ENCODE data around the gene ANKRD44.

- TF ChIP-seq CTCF (IDR thresholded peaks at IDR 0.05; ENCODE audit: low read depth, low read length, poor library complexity, severe bottlenecking) (no peak), EZH2phosphoT487 (IDR thresholded peaks at IDR 0.05; ENCODE audit: borderline replicate concordance, low read length) (no peak)
Measured at GRCh38 chr2:197055045-197055444, 255.5 kb downstream of the ANKRD44 start.

Measured in DOHH2 (cell line).